Stomach (tissue), 9 donors: ENCODE measurements around the gene TMEM120B. TPM values are rescaled to one million over a fixed set of nuclear protein-coding genes. Genes with fewer than 3 reads are reported as not detected.

ENCODE experiments used
- DNase-seq, 2 donors: peaks; one replicate each; pipeline versions ENCODE4 v3.0.0 to v3.0.0-alpha.2; 2013 to 2019
- H3K27ac ChIP-seq, 5 donors: fragments of 200-600 bp in 4 of 5; sonication (generic) in 4 of 5; one replicate each; pipeline ENCODE4 v1.5.1; 2013 to 2019; ENCODE audit warnings: mild to moderate bottlenecking in 1 of 5, moderate library complexity in 1 of 5
- H3K27me3 ChIP-seq, 3 donors: fragments of 200-600 bp; sonication (generic); one replicate each; pipeline ENCODE4 v1.5.1; 2017 to 2019; ENCODE audit warnings: mixed run types in 1 of 3
- H3K36me3 ChIP-seq, 4 donors: fragments of 200-600 bp; sonication (generic); 1 replicate in 3 of 4; 2 replicates in 1 of 4; pipeline ENCODE4 v1.5.1; 2016 to 2019
- H3K4me1 ChIP-seq, 4 donors: fragments of 200-600 bp; sonication (generic); one replicate each; pipeline ENCODE4 v1.5.1; 2016 to 2019
- H3K4me3 ChIP-seq, 4 donors: fragments of 200-600 bp; sonication (generic) in 3 of 4; one replicate each; pipeline ENCODE4 v1.5.1; 2016 to 2019; ENCODE audit warnings: mild to moderate bottlenecking in 1 of 4
- H3K9me3 ChIP-seq, 4 donors: fragments of 200-600 bp; sonication (generic); one replicate each; pipeline ENCODE4 v1.5.1; 2016 to 2019
- CTCF ChIP-seq, 7 experiments: fragments of 450-650 bp in 4 of 7; fragments of 200-600 bp in 3 of 7; sonication (generic) in 3 of 7; IDR thresholded peaks; one replicate each; pipeline ENCODE4 v1.5.1; 2016 to 2019; ENCODE audit warnings: antibody characterized with exemption in 7 of 7, control low read depth in 2 of 7, mild to moderate bottlenecking in 1 of 7
- EP300 ChIP-seq: sonication (generic); formaldehyde crosslinking; IDR thresholded peaks from one replicate; pipeline ENCODE4 v1.6.1; 2017; ENCODE audit warnings: antibody characterized with exemption
- POLR2A ChIP-seq, 4 donors: fragments of 450-650 bp; IDR thresholded peaks; one replicate each; pipeline ENCODE4 v1.6.1; 2016; ENCODE audit warnings: antibody characterized with exemption in 4 of 4, control low read depth in 2 of 4, mild to moderate bottlenecking in 1 of 4, moderate library complexity in 1 of 4
- POLR2AphosphoS5 ChIP-seq, 3 donors: sonication (generic); formaldehyde crosslinking; IDR thresholded peaks; one replicate each; pipeline ENCODE4 v1.6.1; 2016; ENCODE audit warnings: antibody characterized with exemption in 3 of 3
- WGBS, 5 donors: extraction: QIAGEN DNeasy Blood & Tissue Kit in 3 of 5; methylation state at CpG; one replicate each; pipeline versions ENCODE4 v1.1.5 to v1.1.7; 2013 to 2018; 5-methylcytosine and 5-hydroxymethylcytosine counted together
- intact Hi-C: fragments of 100-400 bp; cut with DNase I; formaldehyde crosslinking; loops from one replicate; pipeline ENCODE4 v1.15.1; 2023; ENCODE audit warnings: low total_unique reads
- polyA plus RNA-seq, 3 donors: library from polyadenylated mRNA; stranded (reverse); fragments of 200-250 nt; gene quantifications; one replicate each; pipeline ENCODE4 v1.2.3, GENCODE V29; 2013
- total RNA-seq, 5 donors: library from RNA; depleted of rRNA; stranded (reverse); fragments of >200 nt; gene quantifications; one replicate each; pipeline versions ENCODE4 v1.1.0 to v1.2.3, GENCODE V29; 2014 to 2016
- donor health status: healthy with polysubstance abuse.
- donor health status: Bipolar disorder and iron deficiency.
- donor health status: healthy.

Gene TMEM120B
- total and polyA plus RNA-seq, 8 donors = 0.58 to 11.6 (median 4.4) TPM

DNA sequence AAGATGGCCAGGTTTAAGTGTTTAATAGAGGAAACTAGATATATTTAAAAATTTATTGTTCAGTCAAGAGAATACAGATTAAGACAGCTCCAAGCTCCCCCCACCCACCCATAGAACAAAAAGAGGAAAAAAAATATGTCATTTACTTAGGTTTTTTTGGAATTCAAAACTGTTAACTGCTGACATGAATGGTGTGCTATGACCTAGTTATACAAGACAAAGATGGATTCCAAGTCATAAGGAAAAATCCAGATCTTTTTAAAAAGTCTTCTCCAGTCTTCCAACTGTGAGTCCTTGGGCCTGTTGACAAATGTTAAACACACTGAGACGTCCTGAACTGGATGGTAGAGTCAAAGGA is 89.9 kb downstream of the TMEM120B start:
- no peak for DNase-seq
- WGBS, 5 donors = 0 to 3% (median 0%) methylated on average over 1 of the region's 1 CpG
- Histone ChIP-seq H3K4me3 (peak overlapping the region; percentile 72 to 87 (median 80)), H3K4me1 (peaks cover 42 to 66% (median 48%) of the 10 kb centered on the region in 4 donors), H3K27ac (peak overlapping the region; percentile 98 to 100 (median 100)), H3K36me3 (peaks cover 0 to 12% (median under 1%) of the 10 kb centered on the region in 4 donors), H3K27me3 (no peaks in the 10 kb centered on the region), H3K9me3 (no peaks in the 10 kb centered on the region)
- TF ChIP-seq CTCF (IDR thresholded peaks at IDR 0.05) = no peak
- no peak for TF ChIP-seq POLR2AphosphoS5 (IDR thresholded peaks at IDR 0.05)
- TF ChIP-seq POLR2A (IDR thresholded peaks at IDR 0.05) = no peak
- no peak for TF ChIP-seq EP300
- intact Hi-C loops = no loop called here

GRCh38 chr12:121802843-121803698 is 90.5 kb downstream of the TMEM120B start:
- WGBS, 5 donors = 0 to 1% (median 0%) methylated on average over 40 to 65 of the region's 65 CpGs
- Histone ChIP-seq H3K4me1 (peaks cover 36 to 66% (median 48%) of the 10 kb centered on the region in 4 donors), H3K27me3 (no peaks in the 10 kb centered on the region), H3K36me3 (peaks cover 2 to 14% (median 6%) of the 10 kb centered on the region in 4 donors), H3K4me3 (peak overlapping the region; percentile 72 to 87 (median 80)), H3K27ac (peak overlapping the region; percentile 98 to 100 (median 100)), H3K9me3 (no peaks in the 10 kb centered on the region)
- DNase-seq = peak; percentile 90 to 98
- intact Hi-C loops = no loop called here
- TF ChIP-seq CTCF (IDR thresholded peaks at IDR 0.05) = no peak
- peak in 2 of 4 donors; percentile 93 for TF ChIP-seq POLR2A (IDR thresholded peaks at IDR 0.05)
- peak; percentile 99 to 100 (median 99) for TF ChIP-seq POLR2AphosphoS5 (IDR thresholded peaks at IDR 0.05)
- TF ChIP-seq EP300 = no peak

DNA sequence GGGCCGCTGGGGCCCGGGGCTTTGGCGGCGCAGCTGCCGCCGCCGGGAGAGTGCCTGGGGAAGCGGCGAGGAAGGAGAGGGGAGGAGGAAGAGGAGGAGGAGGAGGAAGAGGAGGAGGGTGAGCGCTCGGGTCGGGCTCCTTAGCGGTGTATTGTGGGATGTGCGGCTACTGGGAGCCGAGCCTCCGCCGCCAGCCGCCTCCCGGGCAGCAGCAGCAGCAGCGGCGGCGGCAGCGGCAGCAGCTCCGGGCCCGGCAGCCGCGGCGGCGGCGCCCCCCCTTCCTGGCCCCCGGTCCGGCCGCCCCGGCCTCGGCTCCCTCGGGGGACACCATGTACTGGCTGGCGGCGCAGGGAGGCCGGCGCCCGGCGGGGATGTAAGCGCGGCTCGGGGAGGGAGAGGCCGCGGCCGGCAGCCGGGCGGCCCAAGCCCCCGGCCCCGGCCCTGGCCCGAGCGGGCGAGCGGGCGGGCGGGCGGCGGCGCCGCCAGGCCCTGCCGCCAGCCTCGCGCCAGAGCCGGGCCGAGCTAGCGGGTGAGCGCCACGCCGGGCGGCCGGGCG is 91.4 kb downstream of the TMEM120B start, which contains the start of gene SETD1B:
SETD1B (plus strand) TSS at position 149 of the 556 bp plus-strand sequence. CDS start 729 bp downstream, outside the sequence.
- peak; percentile 64 to 84 for DNase-seq
- Histone ChIP-seq H3K9me3 (no peaks in the 10 kb centered on the region), H3K4me3 (peak within 1 kb of the TSS; percentile 72 to 87 (median 80)), H3K27me3 (no peaks in the 10 kb centered on the region), H3K27ac (peak within 1 kb of the TSS; percentile 98 to 100 (median 100)), H3K36me3 (peaks cover 11 to 16% (median 15%) of the 10 kb centered on the region in 4 donors), H3K4me1 (peaks cover 28 to 66% (median 43%) of the 10 kb centered on the region in 4 donors)
- no peak for TF ChIP-seq POLR2AphosphoS5 (IDR thresholded peaks at IDR 0.05)
- no peak for TF ChIP-seq POLR2A (IDR thresholded peaks at IDR 0.05)
- no peak for TF ChIP-seq CTCF (IDR thresholded peaks at IDR 0.05)
- no peak for TF ChIP-seq EP300
- intact Hi-C loops = no loop called here
- 0 to 2% (median 1%) methylated on average over 21 to 73 of the region's 74 CpGs for WGBS, 5 donors

DNA sequence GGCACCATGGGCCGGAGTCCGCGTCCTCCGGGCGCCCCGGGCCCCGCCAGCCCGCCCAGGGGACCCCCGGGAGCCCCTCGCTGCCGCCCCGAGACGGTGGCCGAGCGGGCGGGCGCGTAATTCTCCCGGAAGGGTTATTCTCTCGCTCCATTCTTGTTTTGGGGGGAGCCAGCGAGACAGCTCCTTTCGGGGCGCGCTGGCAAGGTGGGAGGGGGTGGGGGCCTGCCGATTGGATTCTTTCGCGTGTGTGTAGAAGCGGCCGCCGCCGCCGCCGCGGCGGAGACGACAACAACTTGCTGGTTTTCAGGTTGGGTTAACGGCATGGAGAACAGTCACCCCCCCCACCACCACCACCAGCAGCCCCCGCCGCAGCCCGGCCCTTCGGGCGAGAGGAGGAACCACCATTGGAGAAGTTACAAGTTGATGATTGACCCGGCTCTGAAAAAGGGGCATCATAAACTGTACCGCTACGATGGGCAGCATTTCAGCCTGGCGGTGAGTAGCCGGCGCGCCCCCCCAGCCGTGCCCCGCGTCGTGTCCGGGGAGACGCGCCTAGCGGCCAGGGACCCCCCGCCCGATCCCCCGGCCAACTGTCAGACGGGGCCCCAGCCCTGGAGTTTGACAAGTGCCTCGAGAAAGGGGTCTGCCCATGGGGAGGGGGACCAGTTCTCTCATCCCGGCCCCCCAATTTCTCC is 92.0 kb downstream of the TMEM120B start:
- intact Hi-C loops = no loop called here
- TF ChIP-seq CTCF (IDR thresholded peaks at IDR 0.05) (no peak), POLR2AphosphoS5 (IDR thresholded peaks at IDR 0.05) (no peak), POLR2A (IDR thresholded peaks at IDR 0.05) (no peak), EP300 (no peak)
- DNase-seq = peak in 1 of 2 donors; percentile 76
- no peaks in the 10 kb centered on the region for H3K9me3 ChIP-seq
- peak overlapping the region; percentile 98 to 100 (median 100) for H3K27ac ChIP-seq
- H3K36me3 ChIP-seq = peaks cover 17 to 22% (median 21%) of the 10 kb centered on the region in 4 donors
- peaks cover 23 to 61% (median 38%) of the 10 kb centered on the region in 4 donors for H3K4me1 ChIP-seq
- 0 to 1% (median 1%) methylated on average over 6 to 63 of the region's 63 CpGs for WGBS, 5 donors
- no peaks in the 10 kb centered on the region for H3K27me3 ChIP-seq
- peak overlapping the region; percentile 72 to 87 (median 80) for H3K4me3 ChIP-seq
